Measurements from ENCODE around the gene RNF130. TPM values are rescaled to one million over a fixed set of nuclear protein-coding genes. Genes with fewer than 3 reads are reported as not detected.

The RNF130 gene
- total RNA-seq, 1 experiment from 2014 or later = 31.8 TPM

GRCh38 chr5:180046656-180047055 lies 24.9 kb downstream of the RNF130 start:
- no peaks in the 10 kb centered on the region for H3K36me3 Mint-ChIP-seq (ENCODE audit: insufficient read depth, unreplicated experiment)
- H3K9me3 Mint-ChIP-seq (ENCODE audit: unreplicated experiment) = no peaks in the 10 kb centered on the region
- CTCF ChIA-PET = interaction anchor here (1.3 kb wide), 1 partner anchor 34 kb away, joined by 7 read pairs; no protein-coding TSS in a partner anchor
- no peaks in the 10 kb centered on the region for H3K4me1 Mint-ChIP-seq (ENCODE audit: insufficient read depth, unreplicated experiment)
- no peak for TF ChIP-seq CTCF (IDR thresholded peaks at IDR 0.05; ENCODE audit: unreplicated experiment)
- DNase-seq (ENCODE audit: unreplicated experiment) = no peak
- BruUV-seq (replicated peaks) = no TSS peak
- POLR2A ChIA-PET = no interaction called here
- intact Hi-C loops (cut with micrococcal nuclease) = no loop called here
- H3K4me3 Mint-ChIP-seq (ENCODE audit: unreplicated experiment) = no peak overlapping the region
- no peaks in the 10 kb centered on the region for H3K27me3 Mint-ChIP-seq (ENCODE audit: insufficient read depth, unreplicated experiment)
- no peak overlapping the region for H3K27ac Mint-ChIP-seq (ENCODE audit: low read depth, unreplicated experiment)

- BruUV-seq (replicated peaks) = no TSS peak
- intact Hi-C loops (cut with micrococcal nuclease) = no loop called here
- H3K9me3 Mint-ChIP-seq (ENCODE audit: unreplicated experiment) = no peaks in the 10 kb centered on the region
- H3K4me3 Mint-ChIP-seq (ENCODE audit: unreplicated experiment) = no peak overlapping the region
- no peak for DNase-seq (ENCODE audit: unreplicated experiment)
- TF ChIP-seq CTCF (IDR thresholded peaks at IDR 0.05; ENCODE audit: unreplicated experiment) = no peak
- no peaks in the 10 kb centered on the region for H3K27me3 Mint-ChIP-seq (ENCODE audit: insufficient read depth, unreplicated experiment)
- H3K27ac Mint-ChIP-seq (ENCODE audit: low read depth, unreplicated experiment) = no peak overlapping the region
- no peaks in the 10 kb centered on the region for H3K4me1 Mint-ChIP-seq (ENCODE audit: insufficient read depth, unreplicated experiment)
- CTCF ChIA-PET = no interaction called here
- H3K36me3 Mint-ChIP-seq (ENCODE audit: insufficient read depth, unreplicated experiment) = no peaks in the 10 kb centered on the region
- POLR2A ChIA-PET = interaction anchor here (0.6 kb wide), 1 partner anchor 25 kb away, joined by 3 read pairs; no protein-coding TSS in a partner anchor
Measured at GRCh38 chr5:180045889-180046499, 25.6 kb downstream of the RNF130 start.

GRCh38 chr5:180043377-180043776 lies 28.2 kb downstream of the RNF130 start:
- intact Hi-C loops (cut with micrococcal nuclease) = no loop called here
- H3K27me3 Mint-ChIP-seq (ENCODE audit: insufficient read depth, unreplicated experiment) = no peaks in the 10 kb centered on the region
- TF ChIP-seq CTCF (IDR thresholded peaks at IDR 0.05; ENCODE audit: unreplicated experiment) = no peak
- H3K27ac Mint-ChIP-seq (ENCODE audit: low read depth, unreplicated experiment) = no peak overlapping the region
- no peak overlapping the region for H3K4me3 Mint-ChIP-seq (ENCODE audit: unreplicated experiment)
- DNase-seq (ENCODE audit: unreplicated experiment) = no peak
- no TSS peak for BruUV-seq (replicated peaks)
- ChIA-PET CTCF (interaction anchor here (0.6 kb wide), 1 partner anchor 172 kb away, joined by 3 read pairs; no protein-coding TSS in a partner anchor), POLR2A (interaction anchor here (0.7 kb wide), 1 partner anchor 58 kb away, joined by 5 read pairs; no protein-coding TSS in a partner anchor)
- H3K9me3 Mint-ChIP-seq (ENCODE audit: unreplicated experiment) = no peaks in the 10 kb centered on the region
- peaks cover 11% of the 10 kb centered on the region for H3K36me3 Mint-ChIP-seq (ENCODE audit: insufficient read depth, unreplicated experiment)
- H3K4me1 Mint-ChIP-seq (ENCODE audit: insufficient read depth, unreplicated experiment) = peaks cover 8% of the 10 kb centered on the region

- intact Hi-C loops (cut with micrococcal nuclease) = no loop called here
- DNase-seq (ENCODE audit: unreplicated experiment) = no peak
- H3K27me3 Mint-ChIP-seq (ENCODE audit: insufficient read depth, unreplicated experiment) = no peaks in the 10 kb centered on the region
- H3K27ac Mint-ChIP-seq (ENCODE audit: low read depth, unreplicated experiment) = no peak overlapping the region
- BruUV-seq (replicated peaks) = no TSS peak
- peaks cover 17% of the 10 kb centered on the region for H3K36me3 Mint-ChIP-seq (ENCODE audit: insufficient read depth, unreplicated experiment)
- peaks cover 8% of the 10 kb centered on the region for H3K4me1 Mint-ChIP-seq (ENCODE audit: insufficient read depth, unreplicated experiment)
- ChIA-PET POLR2A (interaction anchor here (0.7 kb wide), 1 partner anchor 127 kb away, joined by 4 read pairs; no protein-coding TSS in a partner anchor), CTCF (no interaction called here)
- peaks cover 5% of the 10 kb centered on the region for H3K9me3 Mint-ChIP-seq (ENCODE audit: unreplicated experiment)
- H3K4me3 Mint-ChIP-seq (ENCODE audit: unreplicated experiment) = no peak overlapping the region
- TF ChIP-seq CTCF (IDR thresholded peaks at IDR 0.05; ENCODE audit: unreplicated experiment) = no peak
Measured at GRCh38 chr5:180041301-180042274, 30.0 kb downstream of the RNF130 start.

Data from MCF 10A (cell line).